ENCODE measurements around the gene LNPK.
A peak's percentile ranks its signal among the peaks of the same experiment; 100 is the strongest.

Gene LNPK

DNA sequence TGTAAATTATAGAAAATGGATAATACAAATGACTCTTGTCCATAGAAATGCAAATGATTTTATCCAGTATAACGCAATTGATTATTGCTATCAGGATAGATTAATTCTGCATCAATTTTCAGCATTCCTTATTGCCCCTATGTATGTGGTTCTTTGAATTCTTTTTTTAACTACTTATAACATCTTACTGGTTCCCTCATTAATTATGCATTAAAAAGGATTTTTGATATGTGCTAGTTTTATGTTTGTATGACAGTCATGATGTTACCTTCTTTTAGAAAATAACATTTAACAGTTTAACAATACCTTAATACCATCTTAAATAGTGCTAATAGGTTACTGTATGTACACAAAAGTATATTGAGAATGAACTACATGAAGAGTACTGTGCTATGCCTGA lies 20.0 kb upstream of the LNPK start:
- TF ChIP-seq CTCF (IDR thresholded peaks at IDR 0.05; ENCODE audit: extremely low read depth, missing control alignments), result no peak
- DNase-seq (ENCODE audit: low spot score), result no peak

- no peak for TF ChIP-seq CTCF (IDR thresholded peaks at IDR 0.05; ENCODE audit: extremely low read depth, missing control alignments)
- no peak for DNase-seq (ENCODE audit: low spot score)
Observed at GRCh38 chr2:176020400-176020799, 18.3 kb upstream of the LNPK start.

DNA sequence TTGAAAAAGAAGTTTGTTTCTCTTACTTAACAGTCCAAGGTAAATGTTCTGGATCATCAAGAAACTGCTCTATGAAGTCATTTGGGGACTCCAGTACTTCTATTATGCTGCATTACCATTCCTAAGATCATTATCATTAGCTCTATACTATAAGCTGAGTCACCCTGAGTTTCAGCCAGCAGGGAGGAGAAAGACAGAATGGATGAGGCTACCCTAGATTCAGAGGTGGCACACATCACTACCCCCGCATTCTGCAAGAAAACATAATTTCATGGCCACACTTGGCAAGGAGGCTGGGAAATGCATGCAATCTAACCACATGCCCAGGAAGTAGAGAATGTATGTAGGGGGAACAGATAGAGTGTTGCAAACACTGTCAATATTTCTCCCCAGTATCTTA lies 16.6 kb upstream of the LNPK start:
- no peak for DNase-seq (ENCODE audit: low spot score)
- TF ChIP-seq CTCF (IDR thresholded peaks at IDR 0.05; ENCODE audit: extremely low read depth, missing control alignments), result no peak

DNA sequence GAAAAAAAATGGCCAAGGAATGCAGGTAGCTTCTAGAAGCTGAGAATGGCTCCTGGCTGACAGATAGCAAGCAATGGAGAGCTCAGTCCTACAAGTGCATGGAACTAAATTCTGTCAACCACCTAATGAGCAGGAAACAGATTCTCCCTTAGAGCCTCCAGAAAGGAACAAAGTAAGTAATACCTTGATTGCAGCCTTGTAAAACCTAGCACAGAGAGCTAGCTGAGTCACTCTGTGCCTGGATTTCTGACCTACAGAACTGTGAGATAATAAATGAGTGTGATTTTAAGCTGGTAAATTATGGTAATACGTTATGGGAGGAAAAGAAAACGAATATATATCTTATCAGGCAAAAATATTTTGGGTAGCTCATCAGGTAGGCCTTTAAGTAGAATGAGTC lies 7.4 kb upstream of the LNPK start:
- no peak for TF ChIP-seq CTCF (IDR thresholded peaks at IDR 0.05; ENCODE audit: extremely low read depth, missing control alignments)
- no peak for DNase-seq (ENCODE audit: low spot score)

DNA sequence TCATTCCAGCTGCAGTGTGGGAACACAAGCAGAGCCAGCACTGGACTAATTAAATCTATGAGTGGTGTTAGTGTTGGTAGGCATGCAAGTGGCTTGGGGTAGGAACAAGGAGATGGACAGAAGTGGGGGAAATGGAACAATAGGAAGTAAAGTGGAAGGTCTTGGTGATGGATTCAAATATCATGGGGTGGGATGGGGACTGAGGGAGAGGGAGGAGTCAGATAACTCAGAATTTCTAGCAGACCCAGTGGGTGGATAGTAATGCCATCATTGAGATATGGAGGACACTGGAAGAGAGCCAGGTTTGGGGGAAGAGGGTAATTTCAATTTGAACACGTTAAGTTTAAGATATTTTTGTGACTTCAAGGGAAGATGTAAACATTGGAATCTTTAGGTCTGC lies 2.9 kb upstream of the LNPK start:
- no peak for TF ChIP-seq CTCF (IDR thresholded peaks at IDR 0.05; ENCODE audit: extremely low read depth, missing control alignments)
- DNase-seq (ENCODE audit: low spot score), result no peak

GRCh38 chr2:176003958-176004357 lies 1.9 kb upstream of the LNPK start:
- no peak for TF ChIP-seq CTCF (IDR thresholded peaks at IDR 0.05; ENCODE audit: extremely low read depth, missing control alignments)

DNA sequence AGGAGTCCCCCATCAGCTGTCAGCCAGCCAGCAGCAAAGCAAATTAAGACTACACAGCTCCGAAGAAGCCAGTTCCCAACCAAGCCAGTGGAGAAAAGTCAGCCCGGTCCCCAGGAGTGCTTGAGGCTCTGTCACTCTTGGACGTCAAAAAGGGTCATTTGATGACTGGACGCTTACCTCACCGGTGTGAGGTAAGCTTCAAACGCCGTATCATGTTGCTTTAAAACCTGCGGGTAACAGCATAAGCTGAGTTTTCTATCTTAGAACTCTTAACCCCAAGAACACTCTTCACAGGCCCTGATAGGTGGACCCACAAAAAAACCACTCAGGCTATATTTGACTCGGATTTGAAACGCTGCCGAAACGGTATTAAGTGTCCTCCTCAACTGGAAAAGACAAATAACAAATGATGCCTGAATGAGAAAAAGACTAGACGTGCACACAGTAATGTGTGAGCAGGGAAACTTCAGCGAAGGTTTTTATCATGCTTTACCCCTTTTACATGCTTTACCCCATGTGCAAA lies 682 bp upstream of the LNPK start:
- no peak for TF ChIP-seq CTCF (IDR thresholded peaks at IDR 0.05; ENCODE audit: extremely low read depth, missing control alignments)
- DNase-seq (ENCODE audit: low spot score), result peak; percentile 23

More at GRCh38 chr2:176003958-176004357, 1.9 kb upstream of the LNPK start:
- DNase-seq (ENCODE audit: low spot score), result no peak
